Small intestine (tissue), 16 donors: Measurements from ENCODE around the gene LIM2. TPM values are rescaled to one million over a fixed set of nuclear protein-coding genes. Genes with fewer than 3 reads are reported as not detected.

Experiments used
- DNase-seq, 2 donors: peaks; one replicate each; pipeline versions ENCODE4 v3.0.0 to v3.0.0-alpha.2; 2013
- FAIRE-seq: peaks from 2 replicates; lab custom pipeline; 2012; peaks lifted over from hg19 to GRCh38; lab: Jason Lieb, UNC
- H3K27ac ChIP-seq, 3 donors: one replicate each; pipeline ENCODE4 v1.5.1; 2013; ENCODE audit warnings: low read length in 2 of 3, mild to moderate bottlenecking in 2 of 3, control low read depth in 1 of 3, inconsistent platforms in 1 of 3, low read depth in 1 of 3, moderate library complexity in 1 of 3
- H3K27me3 ChIP-seq, 3 donors: one replicate each; pipeline ENCODE4 v1.6.1; 2013; ENCODE audit warnings: low read length in 3 of 3, inconsistent platforms in 1 of 3; ENCODE audit not compliant: control insufficient read depth in 3 of 3, insufficient read depth in 3 of 3
- H3K36me3 ChIP-seq, 3 donors: one replicate each; pipeline ENCODE4 v1.6.1; 2013; ENCODE audit warnings: low read length in 3 of 3, inconsistent platforms in 1 of 3, low read depth in 1 of 3, mild to moderate bottlenecking in 1 of 3, moderate library complexity in 1 of 3; ENCODE audit not compliant: control insufficient read depth in 3 of 3, insufficient read depth in 2 of 3
- H3K4me1 ChIP-seq, 3 donors: one replicate each; pipeline ENCODE4 v1.6.1; 2013; ENCODE audit warnings: low read length in 2 of 3, inconsistent platforms in 1 of 3, low read depth in 1 of 3, mild to moderate bottlenecking in 1 of 3, moderate library complexity in 1 of 3; ENCODE audit not compliant: control insufficient read depth in 3 of 3, insufficient read depth in 2 of 3
- H3K4me3 ChIP-seq, 3 donors: one replicate each; pipeline ENCODE4 v1.5.1; 2013; ENCODE audit warnings: low read length in 3 of 3, control low read depth in 1 of 3, inconsistent platforms in 1 of 3, low read depth in 1 of 3, mild to moderate bottlenecking in 1 of 3, moderate library complexity in 1 of 3
- H3K9me3 ChIP-seq, 2 donors: one replicate each; pipeline ENCODE4 v1.6.1; 2013; ENCODE audit warnings: low read depth in 1 of 2, low read length in 1 of 2; ENCODE audit not compliant: control insufficient read depth in 2 of 2, insufficient read depth in 1 of 2
- WGBS, 3 donors: extraction: QIAGEN DNeasy Blood & Tissue Kit; methylation state at CpG; one replicate each; pipeline ENCODE4 v1.1.7; 2013; 5-methylcytosine and 5-hydroxymethylcytosine counted together
- long read RNA-seq, 10 donors: transcript quantifications; one replicate each; lab custom pipeline, GENCODE V29; 2026
- polyA plus RNA-seq, 4 donors: library from polyadenylated mRNA; stranded (reverse) in 3 of 4; unstranded in 1 of 4; fragments of 200-250 nt in 3 of 4; fragments of 120-200 nt in 1 of 4; gene quantifications; one replicate each; pipeline versions ENCODE4 v1.2.1 to v1.2.3, GENCODE V29; 2013
- donor health status: healthy with polysubstance abuse.
- donor health status: control.
- donor health status: control.
- donor health status: Bipolar disorder and iron deficiency.
- donor health status: healthy.

The LIM2 gene
- under 1 TPM in 1 of 4 donors, not detected in 3; 0.04 TPM for polyA plus RNA-seq
- long read RNA-seq, donor 1, result 0 reads
- long read RNA-seq, donor 2, result 0 reads
- long read RNA-seq, donor 3, result 0 reads
- long read RNA-seq, donor 4, result 0 reads
- long read RNA-seq, donor 5, result 0 reads
- long read RNA-seq, donor 6, result 0 reads
- long read RNA-seq, donor 7, result 0 reads
- long read RNA-seq, donor 8, result 0 reads
- long read RNA-seq, donor 9, result 0 reads
- long read RNA-seq, donor 10, result 0 reads

GRCh38 chr19:51387924-51388389 is at the start of gene LIM2:
LIM2 (minus strand) TSS chr19:51387974; CDS start chr19:51387443, 531 bp downstream.
- Histone ChIP-seq H3K4me1 (peaks cover 0 to 15% (median 0%) of the 10 kb centered on the region in 3 donors), H3K4me3 (no peak within 1 kb of the TSS), H3K27me3 (no peaks in the 10 kb centered on the region), H3K36me3 (no peaks in the 10 kb centered on the region), H3K27ac (peak within 1 kb of the TSS in 1 of 3 donors; percentile 81), H3K9me3 (no peaks in the 10 kb centered on the region)
- DNase-seq (no peak), FAIRE-seq (no peak)
- 83 to 91% (median 88%) methylated on average over 15 of the region's 15 CpGs for WGBS, 3 donors

- H3K4me1 ChIP-seq, result peaks cover 0 to 3% (median 0%) of the 10 kb centered on the region in 3 donors
- FAIRE-seq (no peak), DNase-seq (no peak)
- no peaks in the 10 kb centered on the region for H3K9me3 ChIP-seq
- WGBS, 3 donors, result 82 to 87% (median 86%) methylated on average over 1 of the region's 1 CpG
- H3K36me3 ChIP-seq, result no peaks in the 10 kb centered on the region
- H3K27me3 ChIP-seq, result peaks cover 0 to 5% (median 0%) of the 10 kb centered on the region in 3 donors
- no peak overlapping the region for H3K27ac ChIP-seq
- no peak overlapping the region for H3K4me3 ChIP-seq
Measured at GRCh38 chr19:51434456-51434855, 46.7 kb upstream of the LIM2 start.

DNA sequence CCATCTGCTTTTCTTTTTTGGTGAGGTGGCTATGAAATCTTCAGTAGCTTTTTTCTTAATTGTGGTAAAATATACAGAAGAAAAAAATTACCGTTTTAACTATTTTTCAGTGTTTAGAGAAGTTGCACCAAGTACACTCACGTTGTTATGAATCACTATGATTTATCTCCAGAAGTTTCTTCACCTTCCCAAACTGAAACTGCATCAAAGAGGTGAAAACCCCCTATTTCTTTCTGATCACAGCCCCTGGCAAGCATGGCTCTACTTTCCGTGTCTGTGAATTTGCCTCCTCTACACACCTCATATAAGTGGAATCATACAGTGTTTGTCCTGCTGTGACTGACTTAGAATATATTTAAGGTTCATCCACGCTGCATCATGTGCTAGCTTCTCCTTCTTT is 45.3 kb upstream of the LIM2 start:
- 51 to 62% (median 51%) methylated on average over 4 of the region's 4 CpGs for WGBS, 3 donors
- Histone ChIP-seq H3K4me1 (no peaks in the 10 kb centered on the region), H3K36me3 (no peaks in the 10 kb centered on the region), H3K27ac (no peak overlapping the region), H3K4me3 (no peak overlapping the region), H3K27me3 (peaks cover 0 to 2% (median 0%) of the 10 kb centered on the region in 3 donors), H3K9me3 (no peaks in the 10 kb centered on the region)
- DNase-seq (no peak), FAIRE-seq (no peak)

- no peak overlapping the region for H3K4me3 ChIP-seq
- no peaks in the 10 kb centered on the region for H3K9me3 ChIP-seq
- no peaks in the 10 kb centered on the region for H3K36me3 ChIP-seq
- H3K4me1 ChIP-seq, result no peaks in the 10 kb centered on the region
- WGBS, 3 donors, result 50 to 64% (median 57%) methylated on average over 3 of the region's 3 CpGs
- H3K27ac ChIP-seq, result no peak overlapping the region
- no peaks in the 10 kb centered on the region for H3K27me3 ChIP-seq
- DNase-seq (no peak), FAIRE-seq (no peak)
Measured at GRCh38 chr19:51431124-51431523, 43.4 kb upstream of the LIM2 start.

DNA sequence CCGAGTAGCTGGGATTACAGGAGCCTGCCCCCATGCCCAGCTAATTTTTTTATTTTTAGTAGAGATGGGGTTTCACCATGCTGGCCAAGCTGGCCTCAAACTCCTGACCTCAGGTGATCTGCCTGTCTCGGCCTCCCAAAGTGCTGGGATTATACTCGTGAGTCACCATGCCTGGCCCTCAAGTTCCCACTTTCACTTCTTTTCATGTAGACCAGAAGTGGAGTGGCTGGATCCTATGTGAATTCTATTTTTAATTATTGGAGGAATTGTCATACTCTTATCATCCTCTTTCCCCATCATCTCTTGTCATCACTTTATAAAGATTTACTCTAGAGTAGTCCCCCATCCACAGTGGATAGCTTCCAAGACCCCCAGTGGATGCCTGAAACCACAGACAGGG is 42.4 kb upstream of the LIM2 start:
- 47 to 55% (median 48%) methylated on average over 3 of the region's 3 CpGs for WGBS, 3 donors
- FAIRE-seq, result no peak
- Histone ChIP-seq H3K4me3 (no peak overlapping the region), H3K36me3 (no peaks in the 10 kb centered on the region), H3K9me3 (no peaks in the 10 kb centered on the region), H3K4me1 (no peaks in the 10 kb centered on the region), H3K27me3 (no peaks in the 10 kb centered on the region), H3K27ac (no peak overlapping the region)
- DNase-seq, result no peak

DNA sequence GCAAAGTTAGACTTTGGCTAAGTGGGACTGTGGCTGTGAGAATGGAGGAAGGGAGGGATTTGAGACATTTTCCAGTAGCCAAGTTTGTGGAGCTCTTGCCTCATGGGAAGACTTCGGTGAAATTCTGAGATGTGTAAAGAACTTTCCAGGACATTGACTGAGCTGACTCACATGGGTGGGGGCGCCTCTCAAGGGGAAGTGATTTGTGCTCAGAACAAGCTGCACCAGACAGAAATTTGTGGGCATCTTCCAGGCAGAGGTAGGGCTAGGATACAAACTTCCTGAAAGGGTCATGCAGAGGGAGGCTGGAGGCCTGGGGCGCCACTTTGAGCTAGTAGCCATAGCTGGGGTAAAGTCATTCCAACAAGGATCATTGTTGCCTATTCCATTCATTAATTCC is 39.4 kb upstream of the LIM2 start:
- no peak overlapping the region for H3K4me3 ChIP-seq
- H3K36me3 ChIP-seq, result no peaks in the 10 kb centered on the region
- DNase-seq (no peak), FAIRE-seq (no peak)
- H3K4me1 ChIP-seq, result no peaks in the 10 kb centered on the region
- no peaks in the 10 kb centered on the region for H3K27me3 ChIP-seq
- WGBS, 3 donors, result 63 to 68% (median 66%) methylated on average over 3 of the region's 3 CpGs
- H3K27ac ChIP-seq, result no peak overlapping the region
- H3K9me3 ChIP-seq, result no peaks in the 10 kb centered on the region

GRCh38 chr19:51422053-51422448 is 34.3 kb upstream of the LIM2 start:
- 8 to 12% (median 9%) methylated on average over 19 of the region's 19 CpGs for WGBS, 3 donors
- DNase-seq (peak; percentile 78 to 88), FAIRE-seq (no peak)
- peaks cover 0 to 2% (median 1%) of the 10 kb centered on the region in 3 donors for H3K27me3 ChIP-seq
- no peaks in the 10 kb centered on the region for H3K9me3 ChIP-seq
- no peaks in the 10 kb centered on the region for H3K4me1 ChIP-seq
- no peaks in the 10 kb centered on the region for H3K36me3 ChIP-seq
- H3K4me3 ChIP-seq, result no peak overlapping the region
- no peak overlapping the region for H3K27ac ChIP-seq

DNA sequence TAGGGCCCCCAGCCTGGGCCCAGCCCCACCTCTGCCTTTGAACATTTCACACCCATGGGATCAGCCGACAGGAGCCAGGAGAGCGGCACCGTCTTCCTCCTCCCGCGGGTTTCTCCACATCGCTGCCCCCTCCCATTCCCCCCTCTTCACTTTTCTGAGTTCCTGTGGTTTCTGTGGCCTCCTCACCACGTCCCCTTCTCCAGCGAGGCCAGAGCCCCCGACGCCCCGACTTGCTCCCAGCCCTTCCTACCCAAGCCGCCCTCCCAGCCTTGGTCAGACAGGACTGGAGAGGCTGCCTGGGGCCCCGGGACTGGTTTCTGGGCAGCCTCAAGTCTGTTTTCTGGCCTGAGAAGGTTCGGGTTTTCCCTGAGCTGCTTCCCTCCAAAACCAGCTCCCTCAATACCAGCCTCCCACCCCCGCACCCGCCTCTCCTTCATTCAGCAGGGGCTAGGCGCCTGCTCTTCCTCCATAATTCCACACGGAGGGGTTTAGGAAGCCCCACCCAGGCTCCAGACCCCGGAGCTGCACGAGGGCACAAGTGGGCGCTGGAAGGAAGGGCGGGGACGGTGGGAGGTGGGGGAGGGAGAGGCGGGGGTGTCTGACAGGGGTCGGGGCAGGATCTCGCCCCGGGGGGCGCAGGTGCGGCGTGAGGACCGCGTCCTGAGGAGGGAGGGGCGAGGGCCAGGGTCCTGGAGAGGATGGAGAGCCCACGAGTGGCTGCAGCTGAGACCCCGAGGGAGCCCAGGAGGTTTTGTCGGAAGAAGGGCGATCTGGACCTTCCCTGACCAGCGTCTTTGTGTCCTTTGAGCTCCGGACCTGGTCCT is 33.7 kb upstream of the LIM2 start:
- no peak for FAIRE-seq
- WGBS, 3 donors, result 9 to 21% (median 17%) methylated on average over 33 to 39 of the region's 39 CpGs
- H3K36me3 ChIP-seq, result no peaks in the 10 kb centered on the region
- H3K4me3 ChIP-seq, result no peak overlapping the region
- no peaks in the 10 kb centered on the region for H3K9me3 ChIP-seq
- H3K4me1 ChIP-seq, result no peaks in the 10 kb centered on the region
- DNase-seq, result no peak
- no peak overlapping the region for H3K27ac ChIP-seq
- peaks cover 0 to 2% (median 1%) of the 10 kb centered on the region in 3 donors for H3K27me3 ChIP-seq
